ENCODE data around the gene ZBTB48.
"Not testable (repeated sequence)": the region's sequence is repeated elsewhere in the genome, so short reads cannot be mapped to it uniquely, and the experiment has no call there.

ZBTB48 gene

DNA sequence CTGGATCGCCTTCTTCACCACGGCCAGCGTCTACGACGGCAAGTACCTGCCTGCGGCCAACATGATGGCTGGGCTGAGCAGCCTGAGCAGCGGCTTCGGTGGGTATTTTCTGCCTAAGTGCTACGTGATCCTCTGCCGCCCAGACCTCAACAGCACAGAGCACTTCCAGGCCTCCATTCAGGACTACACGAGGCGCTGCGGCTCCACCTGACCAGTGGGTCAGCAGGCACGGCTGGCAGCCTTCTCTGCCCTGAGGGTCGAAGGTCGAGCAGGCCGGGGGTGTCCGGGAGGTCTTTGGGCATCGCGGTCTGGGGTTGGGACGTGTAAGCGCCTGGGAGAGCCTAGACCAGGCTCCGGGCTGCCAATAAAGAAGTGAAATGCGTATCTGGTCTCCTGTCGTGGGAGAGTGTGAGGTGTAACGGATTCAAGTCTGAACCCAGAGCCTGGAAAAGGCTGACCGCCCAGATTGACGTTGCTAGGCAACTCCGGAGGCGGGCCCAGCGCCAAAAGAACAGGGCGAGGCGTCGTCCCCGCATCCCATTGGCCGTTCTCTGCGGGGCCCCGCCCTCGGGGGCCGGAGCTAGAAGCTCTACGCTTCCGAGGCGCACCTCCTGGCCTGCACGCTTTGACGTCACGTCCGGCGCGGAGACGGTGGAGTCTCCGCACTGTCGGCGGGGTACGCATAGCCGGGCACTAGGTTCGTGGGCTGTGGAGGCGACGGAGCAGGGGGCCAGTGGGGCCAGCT, at the start of gene ZBTB48:
TSS of gene ZBTB48 (plus strand) at position 621 of the 745 bp plus-strand sequence. CDS start 616 bp downstream, outside the sequence.
- DNase-seq = peak; percentile 97

DNA sequence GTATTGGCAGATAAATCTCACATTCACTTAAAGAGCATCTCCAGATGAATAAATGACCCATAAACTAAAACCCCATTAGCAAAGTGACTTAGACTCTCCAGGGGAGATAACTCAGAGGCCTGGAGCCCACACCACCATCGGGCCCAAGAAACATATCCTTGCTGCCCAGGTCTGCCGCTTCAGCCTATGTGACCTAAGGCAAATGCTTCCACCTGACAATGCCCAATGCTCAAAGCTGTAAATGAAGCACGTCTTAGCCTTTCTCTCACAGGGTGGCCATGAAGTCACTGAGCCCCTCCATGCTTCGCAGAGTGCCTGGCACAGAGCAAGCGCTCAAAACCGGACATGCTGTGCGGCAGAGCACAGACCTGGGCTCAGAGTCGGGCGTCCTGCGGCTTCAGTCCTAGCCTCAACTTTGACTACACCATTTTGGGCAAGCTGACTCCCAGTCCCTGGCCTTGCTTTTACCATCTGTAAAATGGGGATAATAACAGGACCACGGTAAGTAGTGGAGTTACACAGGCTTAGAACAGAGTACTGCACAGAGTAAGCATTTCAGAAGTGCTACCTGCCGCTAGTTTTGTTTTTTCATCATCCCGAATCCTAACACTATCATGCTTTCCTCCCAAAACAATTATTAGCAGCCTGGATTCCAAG, 49.2 kb upstream of the ZBTB48 start:
- DNase-seq = no peak

DNA sequence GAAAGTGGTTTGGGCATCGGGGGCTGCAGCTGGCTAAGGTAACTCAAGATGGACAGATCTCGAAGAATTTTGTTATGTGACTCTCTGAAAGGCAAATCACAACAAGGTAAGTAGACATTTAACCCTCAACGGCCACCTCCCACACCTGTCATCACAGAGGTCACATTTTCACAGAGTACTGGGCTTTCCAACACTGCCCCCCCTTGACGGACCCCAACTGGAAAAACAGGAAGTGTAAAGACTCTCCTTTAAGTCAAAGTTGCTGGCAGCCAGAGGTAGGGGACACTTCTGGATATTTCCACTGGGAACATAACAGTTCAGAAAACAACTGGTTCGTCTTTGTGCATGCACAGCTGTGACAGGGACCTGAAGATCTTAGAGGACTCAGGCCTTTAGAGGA, 47.8 kb upstream of the ZBTB48 start:
- no peak for DNase-seq

DNA sequence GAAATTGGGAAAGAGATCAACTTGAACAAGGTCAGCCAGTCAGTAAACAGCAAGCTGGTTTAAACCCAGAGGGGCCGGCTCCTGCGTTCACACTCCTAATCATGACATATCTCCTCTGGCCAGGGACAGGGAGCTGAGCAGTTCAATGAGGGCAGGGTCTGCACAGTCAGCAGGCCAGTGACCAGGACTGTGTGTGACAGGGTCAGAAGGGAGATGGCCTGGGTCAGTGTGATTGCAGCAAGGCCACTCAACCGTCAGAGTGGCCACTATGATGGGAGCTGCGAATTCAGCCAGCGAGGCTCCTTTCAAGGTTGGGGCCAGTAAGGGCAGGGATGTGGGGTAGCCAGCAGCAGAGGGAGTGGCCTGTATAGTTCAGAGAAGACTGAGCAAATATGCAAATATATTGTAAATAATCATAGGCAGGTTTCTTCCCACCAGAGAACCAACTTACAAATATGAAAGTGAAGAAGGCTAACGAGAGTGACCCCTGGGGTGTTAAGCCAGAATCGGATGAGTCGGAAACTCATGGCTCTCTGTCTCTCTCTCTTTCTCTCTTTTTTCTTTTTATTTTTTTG, 45.5 kb upstream of the ZBTB48 start:
- DNase-seq = no peak

DNA sequence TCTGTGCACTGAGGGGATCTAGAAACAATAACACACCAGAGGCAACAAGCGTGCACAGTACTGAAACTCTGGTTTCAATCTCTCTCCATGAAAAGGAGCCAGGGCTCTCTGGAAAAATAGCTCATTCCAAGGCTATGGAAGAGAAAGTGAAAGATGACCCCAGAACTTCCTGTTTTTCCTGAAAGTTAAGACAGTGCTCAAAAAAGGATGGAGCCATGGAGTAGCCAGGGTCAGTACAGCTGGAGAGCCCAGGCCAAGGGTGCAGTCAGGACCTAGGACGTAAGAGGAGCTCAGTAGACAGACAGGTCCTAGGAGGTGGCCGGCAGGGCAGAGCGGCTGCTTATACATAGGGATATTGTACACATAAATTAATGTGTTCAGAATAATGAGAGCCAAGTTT, 44.6 kb upstream of the ZBTB48 start:
- no peak for DNase-seq

DNA sequence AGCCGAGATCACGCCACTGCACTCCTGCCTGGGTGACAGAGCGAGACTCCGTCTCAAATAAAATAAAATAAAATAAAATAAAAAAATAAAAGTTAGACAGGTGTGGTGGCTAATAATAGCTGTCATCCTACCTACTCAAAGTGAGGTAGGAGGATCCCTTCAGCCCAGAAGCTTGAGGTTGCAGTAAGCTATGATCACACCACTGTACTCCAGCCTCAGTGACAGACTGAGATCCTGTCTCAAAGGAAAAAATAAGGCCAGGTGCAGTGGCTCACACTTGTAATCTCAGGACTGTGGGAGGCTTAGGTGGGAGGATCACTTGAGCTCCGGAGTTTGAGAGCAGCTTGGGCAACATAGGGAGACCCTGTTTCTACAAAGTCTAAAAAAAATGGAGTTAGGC, 43.5 kb upstream of the ZBTB48 start:
- no peak for DNase-seq

DNA sequence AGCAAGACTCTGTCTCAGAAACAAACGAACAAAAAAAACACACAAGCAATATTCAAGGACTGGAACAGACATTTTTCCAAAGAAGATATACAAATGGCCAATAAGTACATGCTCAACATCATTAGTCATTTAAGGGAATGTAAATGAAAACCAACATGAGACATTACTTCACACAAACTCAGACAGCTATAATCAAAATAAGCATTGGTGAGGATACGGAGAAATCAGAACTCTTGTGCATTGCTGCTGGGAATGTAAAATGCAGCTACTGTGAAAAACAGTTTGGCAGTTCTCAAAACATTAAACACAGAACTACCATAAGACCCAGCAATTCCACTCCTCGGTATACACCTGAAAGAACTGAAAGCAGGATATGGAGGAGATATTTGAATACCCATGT, 40.8 kb upstream of the ZBTB48 start:
- DNase-seq = no peak

DNA sequence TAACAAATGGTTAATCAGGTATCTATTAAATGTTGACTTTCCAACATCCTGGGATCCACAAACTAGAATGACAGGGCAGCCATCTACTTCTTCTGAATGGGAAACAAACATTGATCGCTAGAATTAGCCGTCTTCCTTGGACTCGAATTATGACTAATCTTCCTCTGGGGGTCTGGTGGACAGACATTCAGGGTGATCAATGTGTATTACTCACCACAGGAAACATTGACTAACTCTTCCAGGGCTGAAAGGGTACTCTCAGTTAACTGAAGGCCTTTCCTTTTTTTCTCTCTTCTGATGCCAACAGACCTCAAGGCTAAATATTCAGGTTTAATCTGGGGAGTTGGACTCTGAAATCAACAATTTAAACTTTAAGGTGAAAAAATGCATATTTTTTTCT, 35.0 kb upstream of the ZBTB48 start:
- no peak for DNase-seq

DNA sequence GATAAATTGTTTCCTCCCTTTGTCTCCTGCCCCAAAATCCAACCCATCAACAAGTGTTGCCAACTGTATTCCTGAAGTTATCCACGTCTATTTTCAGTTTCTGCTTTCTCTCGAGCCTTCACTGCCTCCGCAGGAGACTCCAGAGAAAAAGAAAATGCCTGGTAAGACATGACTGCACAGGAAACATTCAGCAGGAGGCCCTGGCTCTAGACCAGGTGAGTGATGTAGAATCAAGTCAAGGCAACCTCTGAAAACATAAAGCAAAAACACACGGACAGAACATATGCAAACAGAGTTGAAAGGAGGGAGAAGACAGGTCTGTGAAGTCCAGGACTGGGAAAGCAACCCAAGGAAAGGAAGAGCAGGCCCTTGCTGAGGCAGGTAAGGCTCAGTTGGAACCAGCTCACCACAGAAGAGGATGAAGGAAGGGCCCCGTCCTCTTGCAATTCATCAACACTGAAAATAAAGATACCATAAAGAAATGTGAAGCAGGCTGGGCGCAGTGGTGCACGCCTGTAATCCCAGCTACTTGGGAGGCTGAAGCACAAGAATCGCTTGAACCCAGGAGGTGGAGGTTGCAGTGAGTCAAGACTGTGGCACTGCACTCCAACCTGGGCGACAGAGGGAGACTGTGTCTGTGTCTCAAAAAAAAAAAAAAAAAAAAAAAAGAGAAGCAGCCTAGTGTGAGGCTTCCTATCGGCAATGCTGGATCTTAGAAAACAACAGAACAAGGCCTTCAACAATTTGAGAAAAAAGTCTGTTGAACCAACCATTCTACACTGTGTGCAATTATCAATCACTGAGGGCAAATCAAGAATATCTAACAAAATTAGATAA, 34.3 kb upstream of the ZBTB48 start:
- DNase-seq = no peak

DNA sequence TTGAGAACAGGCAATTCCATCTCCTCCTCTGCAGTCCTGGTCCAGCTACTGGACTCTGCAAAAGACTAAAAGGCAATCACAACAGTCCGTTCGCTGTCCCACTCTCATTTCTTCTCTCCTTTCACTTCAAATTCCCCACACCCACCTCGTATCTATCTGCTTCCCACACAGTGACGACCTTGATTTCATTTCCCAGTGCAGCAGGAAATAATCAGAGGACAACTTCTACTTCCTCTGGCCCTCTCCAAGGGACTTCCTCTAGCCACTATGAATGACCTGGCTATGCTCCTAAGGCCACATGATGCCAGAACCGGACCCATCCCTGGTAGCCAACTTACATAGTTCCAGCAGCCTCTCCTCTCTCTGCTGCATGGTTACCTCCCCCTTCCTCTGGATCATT, 33.5 kb upstream of the ZBTB48 start:
- no peak for DNase-seq

DNA sequence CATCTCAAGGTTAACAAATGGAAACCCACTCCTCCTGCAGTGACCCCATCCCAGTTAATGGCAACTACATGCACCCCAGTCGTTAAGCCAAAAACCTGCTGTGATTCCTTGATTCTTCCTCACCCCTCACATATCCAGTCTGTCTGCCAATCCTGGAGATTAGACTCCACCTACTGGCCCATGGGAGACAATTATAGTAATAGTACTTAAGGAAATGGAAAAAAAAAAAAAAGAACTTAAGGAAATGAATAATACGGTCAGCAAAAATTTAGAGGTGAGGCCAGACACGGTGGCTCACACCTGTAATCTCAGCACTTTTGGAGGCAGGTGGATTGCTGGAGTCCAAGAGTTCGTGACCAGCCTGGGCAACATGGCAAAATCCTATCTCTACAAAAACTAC, 32.5 kb upstream of the ZBTB48 start:
- no peak for DNase-seq

DNA sequence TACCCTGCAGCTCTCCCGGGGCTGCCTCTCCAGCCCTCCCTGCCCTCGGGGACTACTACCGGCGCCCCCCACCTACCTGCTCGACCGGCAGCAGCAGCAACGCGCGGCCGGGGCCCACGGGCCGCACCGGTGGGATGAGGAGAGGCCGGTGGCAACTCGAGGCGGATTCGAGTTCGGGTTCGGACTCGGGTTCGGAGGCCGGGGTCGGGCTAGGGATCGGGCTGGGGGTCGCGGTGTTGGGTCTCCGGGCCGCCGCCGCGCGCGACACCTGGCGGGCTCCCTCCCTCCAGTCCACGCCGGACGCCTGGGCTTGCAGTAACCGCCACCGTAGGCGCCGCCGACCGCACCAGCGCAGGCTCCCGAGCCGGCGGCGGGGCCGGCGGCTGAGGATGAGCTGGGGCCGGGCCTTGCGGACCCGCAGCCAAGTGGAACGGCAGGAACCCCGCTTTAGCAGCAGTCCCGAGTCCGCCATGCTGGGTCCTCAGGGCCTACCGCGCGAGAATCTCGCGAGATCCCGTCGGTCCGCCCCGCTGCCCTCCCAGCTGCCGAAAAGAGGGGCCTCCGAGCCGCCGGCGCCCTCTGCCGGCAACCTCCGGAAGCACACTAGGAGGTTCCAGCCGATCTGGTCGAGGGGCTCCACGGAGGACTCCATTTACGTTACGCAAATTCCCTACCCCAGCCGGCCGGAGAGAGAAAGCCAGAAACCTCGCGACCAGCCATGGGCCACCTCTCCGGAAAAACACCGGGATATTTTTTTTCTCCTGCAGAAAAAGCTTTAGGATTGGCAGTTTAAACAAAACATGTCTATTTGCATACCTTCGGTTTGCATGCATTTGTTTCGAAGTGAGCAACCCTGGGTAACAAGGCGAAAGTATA, 25.5 kb upstream of the ZBTB48 start, which contains the start of gene NOL9:
TSS of gene NOL9 (minus strand) at position 483 of the 876 bp plus-strand sequence. CDS start at position 472, 11 bp downstream.
- DNase-seq = peak; percentile 90

DNA sequence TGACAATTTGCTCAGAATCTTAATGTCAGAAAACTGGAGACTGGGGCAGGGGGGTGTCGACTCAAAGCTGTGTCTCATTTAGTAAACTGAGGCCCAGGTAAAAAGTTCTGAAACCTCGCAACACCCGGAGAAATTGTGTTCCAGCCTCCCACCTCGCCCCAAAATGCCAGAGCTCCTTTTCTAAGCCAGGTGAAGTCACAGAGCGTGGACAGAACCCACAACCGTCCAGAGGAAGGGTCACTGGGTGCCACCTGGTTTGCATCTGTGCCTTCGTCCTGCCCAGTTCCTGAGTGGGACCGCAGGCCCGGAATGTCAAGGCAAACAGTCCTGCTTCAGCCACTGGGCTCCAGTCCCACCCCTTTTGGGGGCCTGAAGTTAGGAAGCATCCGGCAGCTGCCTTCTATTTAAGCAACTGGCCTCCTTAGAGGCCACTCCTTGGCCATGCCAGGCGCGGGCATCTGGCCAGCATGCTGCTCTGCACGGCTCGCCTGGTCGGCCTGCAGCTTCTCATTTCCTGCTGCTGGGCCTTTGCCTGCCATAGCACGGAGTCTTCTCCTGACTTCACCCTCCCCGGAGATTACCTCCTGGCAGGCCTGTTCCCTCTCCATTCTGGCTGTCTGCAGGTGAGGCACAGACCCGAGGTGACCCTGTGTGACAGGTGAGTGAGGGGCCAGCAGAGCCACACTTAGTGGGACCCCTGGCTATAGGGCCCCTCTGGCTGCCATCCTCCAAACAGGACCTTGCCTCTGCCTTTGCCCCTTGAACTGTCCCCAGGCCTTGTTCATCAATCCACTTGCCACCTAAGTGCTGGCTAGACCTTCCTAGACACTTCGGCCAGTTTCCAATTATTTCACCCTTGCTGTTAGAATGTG, 24.7 kb upstream of the ZBTB48 start, which contains the start of gene TAS1R1:
TSS of gene TAS1R1 (plus strand) at position 401 of the 872 bp plus-strand sequence. CDS start at position 468, 67 bp downstream.
- DNase-seq = no peak

DNA sequence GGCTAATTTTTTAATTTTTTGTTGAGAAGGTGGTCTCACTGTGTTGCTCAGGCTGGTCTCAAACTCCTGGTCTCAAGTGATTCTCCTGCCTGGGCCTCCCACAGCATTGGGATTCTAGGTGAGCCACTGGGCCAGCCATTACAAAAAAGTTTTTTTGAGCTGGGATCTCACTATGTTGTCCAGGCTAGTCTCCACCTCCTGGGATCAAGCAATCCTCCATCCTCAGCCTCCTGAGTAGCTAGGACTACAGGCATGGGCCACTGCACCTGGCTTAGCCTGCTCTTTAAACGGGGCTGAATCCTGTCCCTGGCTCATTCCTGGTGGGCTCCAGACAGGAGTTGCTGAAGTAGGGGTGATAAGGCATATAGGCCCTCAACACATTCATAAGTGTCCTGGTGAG, 22.2 kb upstream of the ZBTB48 start:
- no peak for DNase-seq

DNA sequence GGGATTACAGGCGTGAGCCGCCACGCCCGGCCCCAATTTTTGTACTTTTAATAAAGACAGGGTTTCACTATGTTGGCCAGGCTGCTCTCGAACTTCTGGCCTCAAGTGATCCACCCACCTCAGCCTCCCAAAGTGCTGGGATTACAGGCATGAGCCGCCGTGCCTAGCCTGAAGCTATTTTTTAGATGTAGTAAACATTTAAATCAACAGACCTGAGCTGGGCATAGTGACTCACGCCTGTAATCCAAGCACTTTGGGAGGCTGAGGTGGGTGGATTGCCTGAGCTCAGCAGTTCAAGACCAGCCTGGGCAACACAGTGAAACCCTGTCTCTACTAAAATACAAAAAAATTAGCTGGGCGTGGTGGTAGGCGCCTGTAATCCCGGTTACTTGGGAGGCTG, 20.6 kb upstream of the ZBTB48 start:
- DNase-seq = not testable (repeated sequence)

DNA sequence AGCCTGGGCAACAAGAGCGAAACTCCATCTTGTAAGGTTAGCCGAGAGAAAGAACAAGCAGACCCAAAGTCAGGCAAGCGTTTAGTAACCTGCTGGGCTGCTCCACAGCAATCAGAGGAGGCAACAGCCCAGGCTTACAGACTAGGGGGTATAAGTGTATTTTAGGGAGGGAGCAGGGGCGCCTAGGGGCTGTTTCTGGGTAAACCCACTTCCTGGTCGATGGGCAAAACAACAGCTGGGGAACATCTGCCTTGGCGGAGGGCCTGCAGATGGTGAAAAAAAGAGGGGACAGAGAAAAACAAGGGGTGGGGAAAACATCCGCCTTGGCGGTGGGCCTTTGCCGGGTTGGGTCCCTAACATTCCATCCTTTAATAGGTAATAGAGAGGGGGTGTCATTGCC, 19.5 kb upstream of the ZBTB48 start:
- DNase-seq = no peak

DNA sequence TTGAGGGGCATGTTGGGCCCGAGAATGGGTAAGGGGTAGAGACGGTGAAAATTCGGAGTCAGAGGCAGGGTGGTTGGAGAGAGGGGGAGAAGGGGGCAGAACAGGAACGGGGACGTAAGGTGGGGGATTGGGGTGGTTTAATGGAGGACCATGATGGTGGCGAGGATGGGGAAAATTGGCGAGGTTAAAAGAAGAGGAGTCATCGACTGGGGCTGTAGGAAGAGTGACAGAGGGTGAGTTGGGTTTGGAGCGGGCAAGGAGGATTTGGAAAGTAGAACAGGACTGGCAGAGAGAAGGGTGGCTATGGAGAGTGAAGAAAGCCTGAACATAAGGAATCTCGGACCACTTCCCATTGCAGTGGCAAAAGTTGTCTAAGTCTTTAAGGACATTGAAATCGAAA, 10.8 kb upstream of the ZBTB48 start:
- DNase-seq = no peak

DNA sequence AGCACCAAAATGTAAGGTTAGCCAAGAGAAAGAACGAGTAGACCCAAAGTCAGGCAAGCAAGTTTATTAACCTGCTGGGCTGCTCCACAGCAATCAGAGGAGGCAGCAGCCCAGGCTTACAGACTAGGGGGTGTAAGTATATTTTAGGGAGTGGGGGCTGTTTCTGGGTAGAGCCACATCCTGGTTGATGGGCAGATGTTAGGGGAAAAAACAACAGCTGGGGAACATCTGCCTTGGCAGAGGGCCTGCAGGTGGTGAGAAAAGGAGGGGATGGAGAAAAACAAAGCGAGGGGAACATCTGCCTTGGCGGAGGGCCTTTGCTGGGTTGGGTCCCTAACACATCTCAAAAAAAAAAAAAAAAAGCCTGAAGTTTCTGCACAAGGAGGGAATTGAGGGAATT, 9.7 kb upstream of the ZBTB48 start:
- no peak for DNase-seq

DNA sequence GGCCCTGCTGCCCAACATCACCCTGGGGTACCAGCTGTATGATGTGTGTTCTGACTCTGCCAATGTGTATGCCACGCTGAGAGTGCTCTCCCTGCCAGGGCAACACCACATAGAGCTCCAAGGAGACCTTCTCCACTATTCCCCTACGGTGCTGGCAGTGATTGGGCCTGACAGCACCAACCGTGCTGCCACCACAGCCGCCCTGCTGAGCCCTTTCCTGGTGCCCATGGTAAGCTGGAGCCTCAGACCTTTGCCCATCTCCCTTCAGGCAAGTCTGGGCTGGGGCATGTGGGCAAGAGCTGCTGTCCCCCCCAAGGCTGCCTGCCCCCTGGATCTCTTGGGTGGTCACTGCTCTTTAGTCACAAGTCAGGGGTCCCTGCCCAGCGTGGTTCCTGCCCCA, 8.8 kb upstream of the ZBTB48 start:
- DNase-seq = no peak

DNA sequence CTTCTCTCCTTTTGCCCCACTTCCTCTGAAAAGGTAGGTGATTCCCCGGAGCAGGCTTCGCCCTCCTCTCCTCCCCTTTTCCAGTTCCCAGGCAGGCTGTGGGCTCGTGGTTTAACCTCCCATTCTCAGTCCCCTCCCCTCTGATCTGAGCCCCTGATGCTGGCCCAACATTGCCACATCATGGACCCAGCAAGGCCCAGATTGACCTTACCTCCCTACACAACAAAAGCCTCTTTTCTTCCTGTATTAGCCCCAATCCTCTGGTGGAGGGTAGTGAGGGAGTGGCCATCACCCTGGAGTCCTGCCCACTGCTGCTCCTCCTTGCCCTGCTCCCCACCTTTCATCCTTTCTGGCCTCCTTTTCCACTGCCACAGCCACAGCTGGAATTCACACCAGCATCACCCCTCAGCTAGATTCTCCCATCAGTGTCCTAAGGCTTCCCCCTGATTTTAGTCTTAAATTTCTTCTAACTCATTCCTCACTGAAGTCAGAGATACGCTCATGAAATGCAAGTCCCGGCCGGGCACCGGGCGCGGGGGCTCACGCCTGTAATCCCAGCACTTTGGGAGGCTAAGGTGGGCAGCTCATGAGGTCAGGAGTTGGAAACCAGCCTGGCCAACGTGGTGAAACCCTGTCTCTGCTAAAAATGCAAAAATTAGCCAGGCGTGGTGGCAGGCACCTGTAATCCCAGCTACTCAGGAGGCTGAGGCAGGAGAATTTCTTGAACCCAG, 7.0 kb upstream of the ZBTB48 start:
- DNase-seq = no peak
